HG02610 (cell line): Measurements from ENCODE around the gene OSCAR.
"Not testable (repeated sequence)": the region's sequence is repeated elsewhere in the genome, so short reads cannot be mapped to it uniquely, and the experiment has no call there.

Source experiments
- ATAC-seq: cut with Tn5 transposase; IDR thresholded peaks from one replicate; pipeline ENCODE4 v1.9.1; 2021; ENCODE audit warnings: mild to moderate bottlenecking, moderate library complexity; ENCODE audit not compliant: unreplicated experiment

OSCAR gene

GRCh38 chr19:54127688-54128440 lies 27.3 kb upstream of the OSCAR start:
- ATAC-seq, result no peak

GRCh38 chr19:54125713-54126112 lies 25.1 kb upstream of the OSCAR start:
- no peak for ATAC-seq

GRCh38 chr19:54124393-54124792 lies 23.8 kb upstream of the OSCAR start:
- no peak for ATAC-seq

- ATAC-seq, result no peak
Observed at GRCh38 chr19:54123682-54124081, 23.1 kb upstream of the OSCAR start.

- ATAC-seq, result no peak
Observed at GRCh38 chr19:54121259-54121658, 20.7 kb upstream of the OSCAR start.

GRCh38 chr19:54115109-54116063 lies 14.8 kb upstream of the OSCAR start, which contains the start of the genes PRPF31 and TFPT:
Gene PRPF31, plus strand, starts transcription at chr19:54115754. Its CDS starts 2,525 bp downstream, at chr19:54118279.
Gene TFPT, minus strand, starts transcription at chr19:54115657. Its CDS starts 388 bp downstream, at chr19:54115269.
- ATAC-seq, result peak; percentile 81

- ATAC-seq, result peak; percentile 36
Observed at GRCh38 chr19:54114340-54115108, 13.9 kb upstream of the OSCAR start.

- ATAC-seq, result no peak
Observed at GRCh38 chr19:54109651-54110050, 9.0 kb upstream of the OSCAR start.

- ATAC-seq, result no peak
Observed at GRCh38 chr19:54108496-54108895, 7.9 kb upstream of the OSCAR start.

GRCh38 chr19:54107876-54108490 lies 7.4 kb upstream of the OSCAR start:
- ATAC-seq, result no peak

GRCh38 chr19:54106716-54107115 lies 6.1 kb upstream of the OSCAR start:
- no peak for ATAC-seq

GRCh38 chr19:54105796-54106195 lies 5.2 kb upstream of the OSCAR start:
- no peak for ATAC-seq

- ATAC-seq, result no peak
Observed at GRCh38 chr19:54104998-54105715, 4.6 kb upstream of the OSCAR start.

- ATAC-seq, result peak; percentile 91
Observed at GRCh38 chr19:54102421-54103169, 2.0 kb upstream of the OSCAR start, which contains the start of gene NDUFA3. Gene NDUFA3, plus strand, starts transcription at chr19:54102855. Its CDS starts 24 bp downstream, at chr19:54102879.

GRCh38 chr19:54099903-54100255 lies 724 bp downstream of the OSCAR start:
- ATAC-seq, result not testable (repeated sequence)

GRCh38 chr19:54099190-54099902 lies 1.3 kb downstream of the OSCAR start:
- ATAC-seq, result no peak

GRCh38 chr19:54096617-54097106 lies 3.9 kb downstream of the OSCAR start:
- ATAC-seq, result no peak
